Measurements from ENCODE around the gene RIMS1.
"Not testable (repeated sequence)": the region's sequence is repeated elsewhere in the genome, so short reads cannot be mapped to it uniquely, and the experiment has no call there.

RIMS1 gene

GRCh38 chr6:72260489-72260888 lies 374.1 kb downstream of the RIMS1 start:
- no peak for DNase-seq

GRCh38 chr6:72261554-72261953 lies 375.2 kb downstream of the RIMS1 start:
- no peak for DNase-seq

GRCh38 chr6:72262254-72262653 lies 375.9 kb downstream of the RIMS1 start:
- no peak for DNase-seq

- no peak for DNase-seq
These were observed 381.1 kb downstream of the RIMS1 start for GRCh38 chr6:72267470-72267869.

- DNase-seq, result no peak
These were observed 385.2 kb downstream of the RIMS1 start for GRCh38 chr6:72271531-72271930.

GRCh38 chr6:72272958-72273357 lies 386.6 kb downstream of the RIMS1 start:
- DNase-seq, result no peak

- DNase-seq, result no peak
These were observed 389.5 kb downstream of the RIMS1 start for GRCh38 chr6:72275888-72276287.

- DNase-seq, result no peak
These were observed 395.9 kb downstream of the RIMS1 start for GRCh38 chr6:72282201-72282600.

GRCh38 chr6:72283571-72283970 lies 397.2 kb downstream of the RIMS1 start:
- DNase-seq, result no peak

- DNase-seq, result no peak
These were observed 400.6 kb downstream of the RIMS1 start for GRCh38 chr6:72286911-72287311.

GRCh38 chr6:72287801-72288200 lies 401.5 kb downstream of the RIMS1 start:
- DNase-seq, result no peak

- DNase-seq, result no peak
These were observed 402.2 kb downstream of the RIMS1 start for GRCh38 chr6:72288592-72288991.

GRCh38 chr6:72290620-72291019 lies 404.3 kb downstream of the RIMS1 start:
- DNase-seq, result no peak

GRCh38 chr6:72296375-72296774 lies 410.0 kb downstream of the RIMS1 start:
- DNase-seq, result no peak

GRCh38 chr6:72305971-72306370 lies 419.6 kb downstream of the RIMS1 start:
- no peak for DNase-seq

- no peak for DNase-seq
These were observed 430.5 kb downstream of the RIMS1 start for GRCh38 chr6:72316675-72317380.

GRCh38 chr6:72321788-72322187 lies 435.4 kb downstream of the RIMS1 start:
- DNase-seq, result no peak

GRCh38 chr6:72322771-72323170 lies 436.4 kb downstream of the RIMS1 start:
- DNase-seq, result no peak

- DNase-seq, result no peak
These were observed 438.2 kb downstream of the RIMS1 start for GRCh38 chr6:72324591-72324990.

GRCh38 chr6:72328775-72329174 lies 442.4 kb downstream of the RIMS1 start:
- no peak for DNase-seq

GRCh38 chr6:72335203-72335602 lies 448.9 kb downstream of the RIMS1 start:
- DNase-seq, result not testable (repeated sequence)

GRCh38 chr6:72348926-72349325 lies 462.6 kb downstream of the RIMS1 start:
- no peak for DNase-seq

- no peak for DNase-seq
These were observed 464.0 kb downstream of the RIMS1 start for GRCh38 chr6:72350296-72350881.

- DNase-seq, result no peak
These were observed 477.7 kb downstream of the RIMS1 start for GRCh38 chr6:72363844-72364740.
